ENCODE data around the gene KBTBD8.
A peak's percentile ranks its signal among the peaks of the same experiment; 100 is the strongest.

Gene KBTBD8

GRCh38 chr3:66998113-66998903, at the start of gene KBTBD8:
TSS of gene KBTBD8 (plus strand) at chr3:66998307. CDS start at chr3:66998356, 49 bp downstream.
- DNase-seq (ENCODE audit: low spot score in 2 of 2) (peak; percentile 16 to 90), ATAC-seq (ENCODE audit: low read depth) (peak; percentile 84)
- Mint-ChIP-seq H3K36me3 (peaks cover 6% of the 10 kb centered on the region), H3K4me3 (peak within 1 kb of the TSS; percentile 98), H3K27me3 (no peaks in the 10 kb centered on the region), H3K9me3 (no peaks in the 10 kb centered on the region), H3K4me1 (peaks cover 22% of the 10 kb centered on the region), H3K27ac (peak within 1 kb of the TSS; percentile 96)

- ATAC-seq (ENCODE audit: low read depth) (no peak), DNase-seq (ENCODE audit: low spot score in 2 of 2) (no peak)
- no peak overlapping the region for H3K27ac Mint-ChIP-seq
- no peaks in the 10 kb centered on the region for H3K27me3 Mint-ChIP-seq
- H3K9me3 Mint-ChIP-seq, result no peaks in the 10 kb centered on the region
- H3K36me3 Mint-ChIP-seq, result no peaks in the 10 kb centered on the region
- no peak overlapping the region for H3K4me3 Mint-ChIP-seq
- H3K4me1 Mint-ChIP-seq, result no peaks in the 10 kb centered on the region
Measured at GRCh38 chr3:66948838-66949237, 49.3 kb upstream of the KBTBD8 start.

- H3K4me1 Mint-ChIP-seq, result no peaks in the 10 kb centered on the region
- no peaks in the 10 kb centered on the region for H3K27me3 Mint-ChIP-seq
- no peak overlapping the region for H3K4me3 Mint-ChIP-seq
- H3K36me3 Mint-ChIP-seq, result no peaks in the 10 kb centered on the region
- ATAC-seq (ENCODE audit: low read depth), result no peak
- DNase-seq (ENCODE audit: low spot score in 2 of 2), result no peak
- no peak overlapping the region for H3K27ac Mint-ChIP-seq
- no peaks in the 10 kb centered on the region for H3K9me3 Mint-ChIP-seq
Measured at GRCh38 chr3:66949898-66950297, 48.2 kb upstream of the KBTBD8 start.

GRCh38 chr3:66952357-66952756, 45.8 kb upstream of the KBTBD8 start:
- Mint-ChIP-seq H3K9me3 (no peaks in the 10 kb centered on the region), H3K4me1 (no peaks in the 10 kb centered on the region), H3K27ac (no peak overlapping the region), H3K27me3 (peaks cover under 1% of the 10 kb centered on the region), H3K4me3 (no peak overlapping the region), H3K36me3 (no peaks in the 10 kb centered on the region)
- DNase-seq (ENCODE audit: low spot score in 2 of 2), result no peak
- no peak for ATAC-seq (ENCODE audit: low read depth)

- DNase-seq (ENCODE audit: low spot score in 2 of 2) (no peak), ATAC-seq (ENCODE audit: low read depth) (no peak)
- Mint-ChIP-seq H3K9me3 (no peaks in the 10 kb centered on the region), H3K4me3 (no peak overlapping the region), H3K36me3 (no peaks in the 10 kb centered on the region), H3K4me1 (no peaks in the 10 kb centered on the region), H3K27me3 (peaks cover 3% of the 10 kb centered on the region), H3K27ac (no peak overlapping the region)
Measured at GRCh38 chr3:66953934-66954445, 44.1 kb upstream of the KBTBD8 start.

- H3K9me3 Mint-ChIP-seq, result no peaks in the 10 kb centered on the region
- H3K4me3 Mint-ChIP-seq, result no peak overlapping the region
- H3K27me3 Mint-ChIP-seq, result peaks cover 5% of the 10 kb centered on the region
- no peaks in the 10 kb centered on the region for H3K4me1 Mint-ChIP-seq
- no peak overlapping the region for H3K27ac Mint-ChIP-seq
- ATAC-seq (ENCODE audit: low read depth) (no peak), DNase-seq (ENCODE audit: low spot score in 2 of 2) (no peak)
- peaks cover 1% of the 10 kb centered on the region for H3K36me3 Mint-ChIP-seq
Measured at GRCh38 chr3:66956742-66957141, 41.4 kb upstream of the KBTBD8 start.

- Mint-ChIP-seq H3K4me1 (no peaks in the 10 kb centered on the region), H3K27ac (no peak overlapping the region), H3K36me3 (peaks cover 1% of the 10 kb centered on the region), H3K27me3 (peaks cover 8% of the 10 kb centered on the region), H3K9me3 (no peaks in the 10 kb centered on the region), H3K4me3 (no peak overlapping the region)
- ATAC-seq (ENCODE audit: low read depth), result no peak
- no peak for DNase-seq (ENCODE audit: low spot score in 2 of 2)
Measured at GRCh38 chr3:66957367-66957766, 40.7 kb upstream of the KBTBD8 start.

- DNase-seq (ENCODE audit: low spot score in 2 of 2), result no peak
- no peak for ATAC-seq (ENCODE audit: low read depth)
- no peaks in the 10 kb centered on the region for H3K9me3 Mint-ChIP-seq
- no peak overlapping the region for H3K27ac Mint-ChIP-seq
- no peak overlapping the region for H3K4me3 Mint-ChIP-seq
- peaks cover 8% of the 10 kb centered on the region for H3K27me3 Mint-ChIP-seq
- no peaks in the 10 kb centered on the region for H3K4me1 Mint-ChIP-seq
- peaks cover 1% of the 10 kb centered on the region for H3K36me3 Mint-ChIP-seq
Measured at GRCh38 chr3:66958067-66958466, 40.0 kb upstream of the KBTBD8 start.

GRCh38 chr3:66962664-66963063, 35.4 kb upstream of the KBTBD8 start:
- Mint-ChIP-seq H3K9me3 (no peaks in the 10 kb centered on the region), H3K36me3 (peaks cover 3% of the 10 kb centered on the region), H3K27ac (no peak overlapping the region), H3K4me1 (no peaks in the 10 kb centered on the region), H3K4me3 (no peak overlapping the region), H3K27me3 (peaks cover 13% of the 10 kb centered on the region)
- DNase-seq (ENCODE audit: low spot score in 2 of 2), result no peak
- ATAC-seq (ENCODE audit: low read depth), result no peak

- H3K27ac Mint-ChIP-seq, result no peak overlapping the region
- DNase-seq (ENCODE audit: low spot score in 2 of 2) (no peak), ATAC-seq (ENCODE audit: low read depth) (no peak)
- peaks cover 2% of the 10 kb centered on the region for H3K36me3 Mint-ChIP-seq
- no peaks in the 10 kb centered on the region for H3K27me3 Mint-ChIP-seq
- H3K4me1 Mint-ChIP-seq, result no peaks in the 10 kb centered on the region
- H3K4me3 Mint-ChIP-seq, result peak overlapping the region; percentile 85
- no peaks in the 10 kb centered on the region for H3K9me3 Mint-ChIP-seq
Measured at GRCh38 chr3:66971245-66971644, 26.9 kb upstream of the KBTBD8 start.

- H3K4me3 Mint-ChIP-seq, result peak overlapping the region; percentile 85
- ATAC-seq (ENCODE audit: low read depth) (peak; percentile 90), DNase-seq (ENCODE audit: low spot score in 2 of 2) (peak; percentile 58 to 63)
- no peaks in the 10 kb centered on the region for H3K4me1 Mint-ChIP-seq
- no peaks in the 10 kb centered on the region for H3K9me3 Mint-ChIP-seq
- peak overlapping the region; percentile 51 for H3K27ac Mint-ChIP-seq
- peaks cover 2% of the 10 kb centered on the region for H3K36me3 Mint-ChIP-seq
- H3K27me3 Mint-ChIP-seq, result no peaks in the 10 kb centered on the region
Measured at GRCh38 chr3:66971891-66972551, 26.1 kb upstream of the KBTBD8 start.

GRCh38 chr3:66980791-66981190, 17.3 kb upstream of the KBTBD8 start:
- Mint-ChIP-seq H3K27ac (no peak overlapping the region), H3K27me3 (no peaks in the 10 kb centered on the region), H3K9me3 (no peaks in the 10 kb centered on the region), H3K4me1 (no peaks in the 10 kb centered on the region), H3K4me3 (no peak overlapping the region), H3K36me3 (peaks cover 2% of the 10 kb centered on the region)
- no peak for ATAC-seq (ENCODE audit: low read depth)
- DNase-seq (ENCODE audit: low spot score in 2 of 2), result no peak

GRCh38 chr3:66983101-66983500, 15.0 kb upstream of the KBTBD8 start:
- no peaks in the 10 kb centered on the region for H3K36me3 Mint-ChIP-seq
- H3K27ac Mint-ChIP-seq, result no peak overlapping the region
- ATAC-seq (ENCODE audit: low read depth), result no peak
- no peaks in the 10 kb centered on the region for H3K9me3 Mint-ChIP-seq
- no peak for DNase-seq (ENCODE audit: low spot score in 2 of 2)
- H3K27me3 Mint-ChIP-seq, result no peaks in the 10 kb centered on the region
- H3K4me3 Mint-ChIP-seq, result no peak overlapping the region
- no peaks in the 10 kb centered on the region for H3K4me1 Mint-ChIP-seq

GRCh38 chr3:66985336-66985920, 12.7 kb upstream of the KBTBD8 start:
- no peak overlapping the region for H3K4me3 Mint-ChIP-seq
- H3K27me3 Mint-ChIP-seq, result no peaks in the 10 kb centered on the region
- peaks cover 6% of the 10 kb centered on the region for H3K4me1 Mint-ChIP-seq
- no peaks in the 10 kb centered on the region for H3K36me3 Mint-ChIP-seq
- no peaks in the 10 kb centered on the region for H3K9me3 Mint-ChIP-seq
- DNase-seq (ENCODE audit: low spot score in 2 of 2) (no peak), ATAC-seq (ENCODE audit: low read depth) (no peak)
- H3K27ac Mint-ChIP-seq, result no peak overlapping the region
